Effector memory CD4-positive, alpha-beta T cell (primary cell): ENCODE results near the gene ZNF121.
"Not testable (repeated sequence)": the region's sequence is repeated elsewhere in the genome, so short reads cannot be mapped to it uniquely, and the experiment has no call there.

Source experiments
- DNase-seq, 3 donors: peaks; one replicate each; pipeline ENCODE4 v3.0.0-alpha.2; 2020
- H3K27ac ChIP-seq: 2 replicates; pipeline ENCODE4 v1.7.0; 2013; ENCODE audit warnings: mild to moderate bottlenecking, low read length, moderate library complexity; ENCODE audit not compliant: insufficient read depth, poor library complexity, severe bottlenecking
- H3K27me3 ChIP-seq: replicated peaks from 2 replicates; pipeline ENCODE4 v1.7.0; 2013; ENCODE audit warnings: mild to moderate bottlenecking, low read length; ENCODE audit not compliant: insufficient read depth, control insufficient read depth, poor library complexity, severe bottlenecking
- H3K36me3 ChIP-seq: 2 replicates; pipeline ENCODE4 v1.7.0; 2013; ENCODE audit warnings: mild to moderate bottlenecking, low read length, moderate library complexity; ENCODE audit not compliant: control insufficient read depth, insufficient read depth
- H3K4me1 ChIP-seq: 2 replicates; pipeline ENCODE4 v1.7.0; 2013; ENCODE audit warnings: low read length, mild to moderate bottlenecking; ENCODE audit not compliant: control insufficient read depth, insufficient read depth, poor library complexity, severe bottlenecking
- H3K4me3 ChIP-seq: 2 replicates; pipeline ENCODE4 v1.7.0; 2013; ENCODE audit warnings: low read length, low read depth, mild to moderate bottlenecking; ENCODE audit not compliant: insufficient read depth, poor library complexity, severe bottlenecking
- H3K9me3 ChIP-seq: 2 replicates; pipeline ENCODE4 v1.7.0; 2013; ENCODE audit warnings: mild to moderate bottlenecking, low read length, moderate library complexity; ENCODE audit not compliant: control insufficient read depth

The ZNF121 gene

GRCh38 chr19:9539201-9539600, 45.1 kb downstream of the ZNF121 start:
- DNase-seq, H3K4me1 ChIP-seq, H3K27me3 ChIP-seq, H3K9me3 ChIP-seq, H3K27ac ChIP-seq: not testable (repeated sequence)
- H3K36me3 ChIP-seq, result peaks cover 22% of the 10 kb centered on the region
- peak overlapping the region; percentile 89 for H3K4me3 ChIP-seq

GRCh38 chr19:9538183-9539058, 45.9 kb downstream of the ZNF121 start, which contains the start of gene ZNF426:
Gene ZNF426, minus strand, starts transcription at chr19:9538645. Its CDS starts 2,413 bp downstream, at chr19:9536232.
- peak within 1 kb of the TSS; percentile 89 for H3K4me3 ChIP-seq

DNA sequence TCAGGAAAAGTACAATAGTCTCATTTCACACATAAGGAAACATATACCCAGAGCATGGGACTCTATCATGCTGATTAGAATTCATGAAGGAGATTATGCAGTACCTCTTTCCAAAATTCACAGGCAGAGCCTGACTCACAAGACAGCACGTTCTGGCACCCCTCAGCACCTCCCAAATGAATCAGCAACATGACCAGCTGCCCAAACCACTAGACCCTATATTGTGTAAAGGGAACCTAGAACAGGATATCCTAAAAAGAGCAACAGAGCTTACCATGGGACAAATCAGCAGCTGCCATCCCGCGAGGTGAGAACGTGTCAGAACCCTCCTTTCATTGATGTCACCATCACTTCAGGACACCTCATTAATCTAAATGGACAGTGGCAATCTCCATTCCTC, 48.4 kb downstream of the ZNF121 start:
- H3K9me3 ChIP-seq, result peaks cover 18% of the 10 kb centered on the region
- no peak overlapping the region for H3K4me3 ChIP-seq
- peaks cover 53% of the 10 kb centered on the region for H3K36me3 ChIP-seq
- no peak overlapping the region for H3K27ac ChIP-seq
- no peaks in the 10 kb centered on the region for H3K4me1 ChIP-seq
- DNase-seq, result no peak
- H3K27me3 ChIP-seq, result no peaks in the 10 kb centered on the region

More at GRCh38 chr19:9538183-9539058, 45.9 kb downstream of the ZNF121 start, which contains the start of gene ZNF426:
- Histone ChIP-seq H3K9me3 (peaks cover 5% of the 10 kb centered on the region), H3K27me3 (no peaks in the 10 kb centered on the region), H3K4me1 (no peaks in the 10 kb centered on the region), H3K27ac (peak within 1 kb of the TSS; percentile 71), H3K36me3 (peaks cover 29% of the 10 kb centered on the region)
- peak; percentile 54 to 66 (median 60) for DNase-seq

DNA sequence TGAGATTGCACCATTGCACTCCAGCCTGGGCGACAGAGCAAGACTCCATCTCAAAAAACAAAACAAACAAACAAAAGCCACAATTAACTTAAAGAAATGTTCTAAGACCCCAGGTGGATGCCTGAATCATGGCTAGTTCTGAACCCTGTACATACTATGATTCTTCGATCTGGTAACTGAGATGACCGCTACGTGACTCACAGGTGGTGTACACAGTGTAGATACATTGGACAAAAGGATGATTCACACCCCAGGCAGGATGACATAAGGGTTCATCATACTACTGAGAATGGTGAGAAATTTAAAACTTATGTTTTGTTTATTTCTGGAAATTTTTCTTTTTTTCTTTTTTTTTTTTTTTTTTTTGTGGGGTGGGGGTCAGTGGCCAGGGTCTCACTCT, 52.4 kb downstream of the ZNF121 start:
- Histone ChIP-seq H3K36me3 (peaks cover 83% of the 10 kb centered on the region), H3K9me3 (peaks cover 49% of the 10 kb centered on the region), H3K27me3 (no peaks in the 10 kb centered on the region), H3K4me1 (no peaks in the 10 kb centered on the region), H3K4me3 (no peak overlapping the region), H3K27ac (no peak overlapping the region)
- no peak for DNase-seq

DNA sequence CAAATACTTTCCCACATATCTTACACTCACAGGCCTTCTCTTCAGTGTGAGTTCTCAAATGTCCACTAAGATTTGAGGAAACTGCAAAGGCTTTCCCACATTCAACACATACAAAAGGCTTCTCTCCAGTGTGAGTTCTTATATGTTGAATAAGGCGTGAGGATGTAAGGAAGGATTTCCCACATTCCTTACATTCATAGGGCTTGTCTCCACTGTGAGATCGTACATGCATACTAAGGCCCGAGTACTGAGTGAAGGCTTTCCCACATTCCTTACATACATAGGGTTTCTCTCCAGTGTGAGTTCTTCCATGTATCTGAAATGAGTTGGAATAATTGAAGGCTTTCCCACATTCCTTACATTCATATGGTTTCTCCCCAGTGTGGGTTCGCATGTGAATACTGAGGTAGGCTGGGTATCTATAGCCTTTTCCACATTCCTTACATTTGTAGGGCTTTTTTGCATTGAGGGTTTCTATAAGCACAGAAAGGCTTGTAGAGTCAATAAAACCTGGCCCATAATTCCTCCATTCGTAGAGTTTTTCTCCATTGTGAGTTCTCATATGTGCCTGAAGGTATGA, 55.5 kb downstream of the ZNF121 start:
- Histone ChIP-seq H3K4me3 (no peak overlapping the region), H3K4me1 (no peaks in the 10 kb centered on the region), H3K36me3 (peaks cover 58% of the 10 kb centered on the region), H3K27me3 (no peaks in the 10 kb centered on the region), H3K27ac (no peak overlapping the region), H3K9me3 (peaks cover 66% of the 10 kb centered on the region)
- no peak for DNase-seq

- peaks cover 66% of the 10 kb centered on the region for H3K9me3 ChIP-seq
- no peak for DNase-seq
- H3K36me3 ChIP-seq, result peaks cover 10% of the 10 kb centered on the region
- H3K4me1 ChIP-seq, result no peaks in the 10 kb centered on the region
- no peak overlapping the region for H3K27ac ChIP-seq
- no peak overlapping the region for H3K4me3 ChIP-seq
- H3K27me3 ChIP-seq, result no peaks in the 10 kb centered on the region
Observed at GRCh38 chr19:9523885-9524474, 60.3 kb downstream of the ZNF121 start.
